IPS-20b (cell line): ENCODE data around the gene RAPGEF4.

ENCODE experiments used
- H3K27ac ChIP-seq: one replicate; pipeline ENCODE4 v1.5.1; 2013; ENCODE audit warnings: low read length
- H3K27me3 ChIP-seq: 2 replicates; pipeline ENCODE4 v1.6.1; 2013; ENCODE audit warnings: mild to moderate bottlenecking, low read length, inconsistent platforms; ENCODE audit not compliant: insufficient read depth
- H3K36me3 ChIP-seq: 2 replicates; pipeline ENCODE4 v1.6.1; 2013; ENCODE audit warnings: low read depth, mild to moderate bottlenecking, inconsistent platforms, low read length, moderate library complexity; ENCODE audit not compliant: insufficient read depth
- H3K4me1 ChIP-seq: 2 replicates; pipeline ENCODE4 v1.6.1; 2013; ENCODE audit warnings: mild to moderate bottlenecking, control low read depth, inconsistent platforms, low read length, moderate library complexity; ENCODE audit not compliant: insufficient read depth
- H3K4me3 ChIP-seq: 2 replicates; pipeline ENCODE4 v1.5.1; 2013; ENCODE audit warnings: mild to moderate bottlenecking, low read length, inconsistent platforms
- H3K9ac ChIP-seq: 2 replicates; pipeline ENCODE4 v1.6.1; 2013; ENCODE audit warnings: low read depth, mild to moderate bottlenecking, inconsistent platforms, low read length, moderate library complexity
- H3K9me3 ChIP-seq: 2 replicates; pipeline ENCODE4 v1.6.1; 2013; ENCODE audit warnings: mild to moderate bottlenecking, low read depth, low read length, inconsistent platforms; ENCODE audit not compliant: insufficient read depth

RAPGEF4 gene

GRCh38 chr2:172968061-172968469, 232.4 kb downstream of the RAPGEF4 start:
- H3K36me3 ChIP-seq: no peaks in the 10 kb centered on the region
- no peak overlapping the region for H3K9ac ChIP-seq
- no peaks in the 10 kb centered on the region for H3K27me3 ChIP-seq
- H3K4me1 ChIP-seq: no peaks in the 10 kb centered on the region
- no peak overlapping the region for H3K27ac ChIP-seq
- H3K4me3 ChIP-seq: no peak overlapping the region
- no peaks in the 10 kb centered on the region for H3K9me3 ChIP-seq

- Histone ChIP-seq H3K9me3 (no peaks in the 10 kb centered on the region), H3K27ac (no peak overlapping the region), H3K36me3 (no peaks in the 10 kb centered on the region), H3K4me1 (no peaks in the 10 kb centered on the region), H3K9ac (no peak overlapping the region), H3K27me3 (no peaks in the 10 kb centered on the region), H3K4me3 (no peak overlapping the region)
These were observed 233.5 kb downstream of the RAPGEF4 start for GRCh38 chr2:172969166-172969565.

- no peak overlapping the region for H3K9ac ChIP-seq
- H3K27me3 ChIP-seq: no peaks in the 10 kb centered on the region
- no peak overlapping the region for H3K27ac ChIP-seq
- H3K4me1 ChIP-seq: no peaks in the 10 kb centered on the region
- H3K9me3 ChIP-seq: no peaks in the 10 kb centered on the region
- no peak overlapping the region for H3K4me3 ChIP-seq
- H3K36me3 ChIP-seq: no peaks in the 10 kb centered on the region
These were observed 234.0 kb downstream of the RAPGEF4 start for GRCh38 chr2:172969609-172970008.

- H3K27ac ChIP-seq: no peak overlapping the region
- H3K4me1 ChIP-seq: no peaks in the 10 kb centered on the region
- no peaks in the 10 kb centered on the region for H3K27me3 ChIP-seq
- no peaks in the 10 kb centered on the region for H3K9me3 ChIP-seq
- no peaks in the 10 kb centered on the region for H3K36me3 ChIP-seq
- H3K9ac ChIP-seq: no peak overlapping the region
- H3K4me3 ChIP-seq: no peak overlapping the region
These were observed 235.0 kb downstream of the RAPGEF4 start for GRCh38 chr2:172970660-172971059.

- H3K27me3 ChIP-seq: no peaks in the 10 kb centered on the region
- H3K4me3 ChIP-seq: no peak overlapping the region
- no peak overlapping the region for H3K9ac ChIP-seq
- H3K36me3 ChIP-seq: no peaks in the 10 kb centered on the region
- no peaks in the 10 kb centered on the region for H3K4me1 ChIP-seq
- H3K9me3 ChIP-seq: no peaks in the 10 kb centered on the region
- H3K27ac ChIP-seq: no peak overlapping the region
These were observed 236.5 kb downstream of the RAPGEF4 start for GRCh38 chr2:172972005-172972619.

GRCh38 chr2:172974762-172975161, 239.1 kb downstream of the RAPGEF4 start:
- Histone ChIP-seq H3K27ac (no peak overlapping the region), H3K27me3 (no peaks in the 10 kb centered on the region), H3K4me1 (no peaks in the 10 kb centered on the region), H3K4me3 (no peak overlapping the region), H3K9me3 (no peaks in the 10 kb centered on the region), H3K9ac (no peak overlapping the region), H3K36me3 (no peaks in the 10 kb centered on the region)

- no peaks in the 10 kb centered on the region for H3K4me1 ChIP-seq
- H3K9me3 ChIP-seq: no peaks in the 10 kb centered on the region
- no peaks in the 10 kb centered on the region for H3K36me3 ChIP-seq
- H3K4me3 ChIP-seq: no peak overlapping the region
- H3K27ac ChIP-seq: no peak overlapping the region
- H3K9ac ChIP-seq: no peak overlapping the region
- H3K27me3 ChIP-seq: no peaks in the 10 kb centered on the region
These were observed 240.5 kb downstream of the RAPGEF4 start for GRCh38 chr2:172976116-172976515.

- Histone ChIP-seq H3K4me1 (no peaks in the 10 kb centered on the region), H3K9me3 (no peaks in the 10 kb centered on the region), H3K27me3 (no peaks in the 10 kb centered on the region), H3K9ac (no peak overlapping the region), H3K36me3 (no peaks in the 10 kb centered on the region), H3K27ac (no peak overlapping the region), H3K4me3 (no peak overlapping the region)
These were observed 241.2 kb downstream of the RAPGEF4 start for GRCh38 chr2:172976816-172977215.

- Histone ChIP-seq H3K4me1 (no peaks in the 10 kb centered on the region), H3K36me3 (no peaks in the 10 kb centered on the region), H3K27ac (no peak overlapping the region), H3K9me3 (no peaks in the 10 kb centered on the region), H3K4me3 (no peak overlapping the region), H3K9ac (no peak overlapping the region), H3K27me3 (no peaks in the 10 kb centered on the region)
These were observed 241.8 kb downstream of the RAPGEF4 start for GRCh38 chr2:172977270-172978062.

- Histone ChIP-seq H3K27ac (no peak overlapping the region), H3K4me3 (no peak overlapping the region), H3K9me3 (no peaks in the 10 kb centered on the region), H3K9ac (no peak overlapping the region), H3K36me3 (no peaks in the 10 kb centered on the region), H3K4me1 (no peaks in the 10 kb centered on the region), H3K27me3 (no peaks in the 10 kb centered on the region)
These were observed 242.4 kb downstream of the RAPGEF4 start for GRCh38 chr2:172978063-172978383.

GRCh38 chr2:172985139-172985892, 249.7 kb downstream of the RAPGEF4 start:
- no peaks in the 10 kb centered on the region for H3K9me3 ChIP-seq
- no peak overlapping the region for H3K9ac ChIP-seq
- no peak overlapping the region for H3K4me3 ChIP-seq
- no peaks in the 10 kb centered on the region for H3K27me3 ChIP-seq
- H3K36me3 ChIP-seq: no peaks in the 10 kb centered on the region
- no peaks in the 10 kb centered on the region for H3K4me1 ChIP-seq
- no peak overlapping the region for H3K27ac ChIP-seq

- Histone ChIP-seq H3K36me3 (no peaks in the 10 kb centered on the region), H3K4me1 (0 out of 2 replicates have a peak, but pooled peaks cover 4% of the 10 kb centered on the region), H3K9me3 (no peaks in the 10 kb centered on the region), H3K27me3 (no peaks in the 10 kb centered on the region), H3K4me3 (no peak overlapping the region), H3K9ac (no peak overlapping the region), H3K27ac (no peak overlapping the region)
These were observed 250.4 kb downstream of the RAPGEF4 start for GRCh38 chr2:172986040-172986439.
